WTC11 (cell line): ENCODE measurements around the gene DSN1. TPM values are rescaled to one million over a fixed set of nuclear protein-coding genes. Genes with fewer than 3 reads are reported as not detected.

Experiments used
- ATAC-seq: fragments of 200-7000 bp; cut with Tn5 transposase; 2 replicates; pipeline ENCODE4 v1.10.0; 2021; ENCODE audit warnings: mild to moderate bottlenecking, moderate library complexity
- CTCF ChIA-PET: fragments of 300-600 bp; sonication (Branson Sonifier 250); formaldehyde crosslinking; loops from one replicate; lab custom pipeline; 2021; ENCODE audit warnings: antibody characterized with exemption; lab: Charles Lee
- POLR2A ChIA-PET: fragments of 350-600 bp; sonication (Branson Sonifier 250); formaldehyde crosslinking; loops from one replicate; lab custom pipeline; 2021; ENCODE audit warnings: antibody characterized with exemption; lab: Charles Lee
- DNase-seq: peaks from one replicate; pipeline ENCODE4 v3.0.0; 2021; ENCODE audit warnings: low spot score
- H3K27ac Mint-ChIP-seq: 2 replicates; pipeline ENCODE4 v1.8.0; 2021; ENCODE audit warnings: mixed read lengths
- H3K27me3 Mint-ChIP-seq: 2 replicates; pipeline ENCODE4 v1.8.0; 2021; ENCODE audit warnings: low read depth, mild to moderate bottlenecking, moderate library complexity, mixed read lengths
- H3K36me3 Mint-ChIP-seq: 2 replicates; pipeline ENCODE4 v1.8.0; 2021; ENCODE audit warnings: mixed read lengths
- H3K4me1 Mint-ChIP-seq: 2 replicates; pipeline ENCODE4 v1.8.0; 2022; ENCODE audit warnings: mixed read lengths
- H3K4me3 Mint-ChIP-seq: 2 replicates; pipeline ENCODE4 v1.8.0; 2021; ENCODE audit warnings: mild to moderate bottlenecking, moderate library complexity, mixed read lengths
- H3K9me3 Mint-ChIP-seq: 2 replicates; pipeline ENCODE4 v1.8.0; 2021; ENCODE audit warnings: mixed read lengths
- ARID4B ChIP-seq: sonication (generic); formaldehyde crosslinking; IDR thresholded peaks from 2 replicates; pipeline ENCODE4 v1.8.0; 2023; ENCODE audit warnings: missing genetic modification reagents, mild to moderate bottlenecking, borderline replicate concordance
- ATF1 ChIP-seq: sonication (generic); formaldehyde crosslinking; IDR thresholded peaks from 2 replicates; pipeline ENCODE4 v1.8.1; 2023; ENCODE audit warnings: mild to moderate bottlenecking, moderate library complexity, missing genetic modification reagents
- ATF6 ChIP-seq: sonication (generic); formaldehyde crosslinking; IDR thresholded peaks from 2 replicates; pipeline ENCODE4 v1.8.1; 2023; ENCODE audit warnings: mild to moderate bottlenecking, missing genetic modification reagents
- CBFB ChIP-seq: sonication (generic); formaldehyde crosslinking; IDR thresholded peaks from 2 replicates; pipeline ENCODE4 v1.8.1; 2022; ENCODE audit warnings: mild to moderate bottlenecking, low read depth, missing genetic modification reagents
- E2F4 ChIP-seq: sonication (generic); formaldehyde crosslinking; IDR thresholded peaks from 2 replicates; pipeline ENCODE4 v1.8.1; 2022; ENCODE audit warnings: low read depth, mild to moderate bottlenecking, moderate library complexity, missing genetic modification reagents, borderline replicate concordance
- EMX1 ChIP-seq: fragments of 250-450 bp; sonication (Bioruptor Pico); IDR thresholded peaks from 2 replicates; pipeline ENCODE4 v1.8.0; 2021; ENCODE audit warnings: mild to moderate bottlenecking
- FOXK1 ChIP-seq: sonication (generic); formaldehyde crosslinking; IDR thresholded peaks from 2 replicates; pipeline ENCODE4 v1.8.0; 2022; ENCODE audit warnings: mild to moderate bottlenecking, moderate library complexity, missing genetic modification reagents
- GABPB1 ChIP-seq: sonication (generic); formaldehyde crosslinking; IDR thresholded peaks from 2 replicates; pipeline ENCODE4 v1.8.1; 2023; ENCODE audit warnings: mild to moderate bottlenecking, missing genetic modification reagents
- GTF2I ChIP-seq: fragments of 250-450 bp; sonication (Bioruptor Pico); conservative IDR thresholded peaks from 2 replicates; pipeline ENCODE4 v1.4.0; 2021; ENCODE audit warnings: mild to moderate bottlenecking
- IRF2 ChIP-seq: sonication (generic); formaldehyde crosslinking; IDR thresholded peaks from 2 replicates; pipeline ENCODE4 v1.8.0; 2022; ENCODE audit warnings: low read depth, missing genetic modification reagents, borderline replicate concordance
- KAT7 ChIP-seq: sonication (generic); formaldehyde crosslinking; IDR thresholded peaks from 2 replicates; pipeline ENCODE4 v1.8.1; 2023; ENCODE audit warnings: missing genetic modification reagents, mild to moderate bottlenecking, borderline replicate concordance
- NR1H2 ChIP-seq: sonication (generic); formaldehyde crosslinking; IDR thresholded peaks from 2 replicates; pipeline ENCODE4 v1.9.0; 2021; ENCODE audit warnings: mild to moderate bottlenecking, moderate library complexity, missing genetic modification reagents
- NR3C1 ChIP-seq: sonication (generic); formaldehyde crosslinking; conservative IDR thresholded peaks from 2 replicates; pipeline ENCODE4 v1.8.1; 2023; ENCODE audit warnings: low read depth, mild to moderate bottlenecking, missing genetic modification reagents
- RORB ChIP-seq: fragments of 250-450 bp; sonication (Bioruptor Pico); IDR thresholded peaks from 2 replicates; pipeline ENCODE4 v1.9.0; 2021; ENCODE audit warnings: mild to moderate bottlenecking
- SP1 ChIP-seq: sonication (generic); formaldehyde crosslinking; conservative IDR thresholded peaks from 2 replicates; pipeline ENCODE4 v1.8.1; 2022; ENCODE audit warnings: missing genetic modification reagents
- USF1 ChIP-seq: sonication (generic); formaldehyde crosslinking; IDR thresholded peaks from 2 replicates; pipeline ENCODE4 v1.8.0; 2022; ENCODE audit warnings: mild to moderate bottlenecking, missing genetic modification reagents
- USF2 ChIP-seq: sonication (generic); formaldehyde crosslinking; IDR thresholded peaks from 2 replicates; pipeline ENCODE4 v1.8.1; 2023; ENCODE audit warnings: mild to moderate bottlenecking, missing genetic modification reagents, moderate library complexity
- ZNF532 ChIP-seq: fragments of 250-450 bp; sonication (Bioruptor Pico); IDR thresholded peaks from 2 replicates; pipeline ENCODE4 v1.9.0; 2021; ENCODE audit warnings: mild to moderate bottlenecking, borderline replicate concordance
- total RNA-seq: library from RNA; stranded (reverse); gene quantifications from 3 replicates; pipeline ENCODE4 v1.2.3, GENCODE V29; 2021

DSN1 gene
- total RNA-seq, 1 experiment from 2014 or later, result 27.0 TPM

GRCh38 chr20:36761125-36761524 lies 12.4 kb downstream of the DSN1 start (continued):
- TF ChIP-seq ARID4B (CRISPR knock-in tag) (no peak), IRF2 (CRISPR knock-in tag) (no peak), FOXK1 (CRISPR knock-in tag) (no peak), EMX1 (no peak)

GRCh38 chr20:36760647-36761046 lies 12.9 kb downstream of the DSN1 start:
- ATAC-seq (no peak), DNase-seq (no peak)
- TF ChIP-seq GTF2I (CRISPR knock-in tag), result no peak
- TF ChIP-seq GABPB1, result peak; percentile 12; the same call in 1 of the 2 replicates
- H3K36me3 Mint-ChIP-seq, result peaks cover 44% of the 10 kb centered on the region
- H3K4me1 Mint-ChIP-seq, result no peaks in the 10 kb centered on the region
- no peaks in the 10 kb centered on the region for H3K27me3 Mint-ChIP-seq
- H3K4me3 Mint-ChIP-seq, result no peak overlapping the region
- ChIA-PET CTCF (no interaction called here), POLR2A (no interaction called here)
- H3K9me3 Mint-ChIP-seq, result no peaks in the 10 kb centered on the region
- H3K27ac Mint-ChIP-seq, result no peak overlapping the region

GRCh38 chr20:36758276-36758675 lies 15.3 kb downstream of the DSN1 start:
- H3K36me3 Mint-ChIP-seq, result peaks cover 47% of the 10 kb centered on the region
- ATAC-seq (no peak), DNase-seq (no peak)
- TF ChIP-seq E2F4 (CRISPR knock-in tag), result no peak
- TF ChIP-seq NR3C1 (CRISPR knock-in tag), result no peak
- no peak for TF ChIP-seq CBFB (CRISPR knock-in tag)
- no peak for TF ChIP-seq GTF2I (CRISPR knock-in tag)
- TF ChIP-seq KAT7 (CRISPR knock-in tag), result no peak
- no peak overlapping the region for H3K27ac Mint-ChIP-seq
- CTCF ChIA-PET, result no interaction called here
- no peaks in the 10 kb centered on the region for H3K9me3 Mint-ChIP-seq
- H3K4me1 Mint-ChIP-seq, result no peaks in the 10 kb centered on the region
- no peaks in the 10 kb centered on the region for H3K27me3 Mint-ChIP-seq
- POLR2A ChIA-PET, result no interaction called here
- no peak overlapping the region for H3K4me3 Mint-ChIP-seq

GRCh38 chr20:36756496-36756895 lies 17.1 kb downstream of the DSN1 start:
- H3K27ac Mint-ChIP-seq, result no peak overlapping the region
- CTCF ChIA-PET, result interaction anchor here (1.2 to 2.2 kb wide), 2 partner anchors 12 to 52 kb away, joined by 4 to 47 read pairs; partner anchors contain the start of gene NDRG3
- no peaks in the 10 kb centered on the region for H3K4me1 Mint-ChIP-seq
- DNase-seq (no peak), ATAC-seq (no peak)
- no peaks in the 10 kb centered on the region for H3K9me3 Mint-ChIP-seq
- H3K27me3 Mint-ChIP-seq, result no peaks in the 10 kb centered on the region
- no peak overlapping the region for H3K4me3 Mint-ChIP-seq
- POLR2A ChIA-PET, result no interaction called here
- H3K36me3 Mint-ChIP-seq, result peaks cover 62% of the 10 kb centered on the region
- TF ChIP-seq ATF6 (CRISPR knock-in tag), result no peak
- no peak for TF ChIP-seq NR1H2 (CRISPR knock-in tag)
- no peak for TF ChIP-seq USF1
- no peak for TF ChIP-seq USF2
- no peak for TF ChIP-seq RORB (CRISPR knock-in tag)
- TF ChIP-seq ATF1 (CRISPR knock-in tag), result no peak
- TF ChIP-seq SP1, result no peak
- no peak for TF ChIP-seq ZNF532 (CRISPR knock-in tag)
